ENCODE results near the gene ATP7B.

Gene ATP7B

GRCh38 chr13:51999921-52000320 lies 11.3 kb downstream of the ATP7B start:
- no peak for DNase-seq (ENCODE audit: low read depth)
- no peak for TF ChIP-seq POLR2A (IDR thresholded peaks at IDR 0.05; ENCODE audit: extremely low read depth, insufficient read length)
- TF ChIP-seq MYC (IDR thresholded peaks at IDR 0.05; ENCODE audit: low read depth, low read length), result no peak
- TF ChIP-seq MAX (IDR thresholded peaks at IDR 0.05; ENCODE audit: low read depth, low read length), result no peak
- TF ChIP-seq CTCF (IDR thresholded peaks at IDR 0.05; ENCODE audit: low read depth, low read length), result no peak
- no peak overlapping the region for H3K4me3 ChIP-seq (ENCODE audit: low read depth, low read length)

GRCh38 chr13:51999510-51999911 lies 11.7 kb downstream of the ATP7B start:
- no peak for DNase-seq (ENCODE audit: low read depth)
- H3K4me3 ChIP-seq (ENCODE audit: low read depth, low read length), result no peak overlapping the region
- no peak for TF ChIP-seq MYC (IDR thresholded peaks at IDR 0.05; ENCODE audit: low read depth, low read length)
- TF ChIP-seq POLR2A (IDR thresholded peaks at IDR 0.05; ENCODE audit: extremely low read depth, insufficient read length), result no peak
- no peak for TF ChIP-seq CTCF (IDR thresholded peaks at IDR 0.05; ENCODE audit: low read depth, low read length)
- TF ChIP-seq MAX (IDR thresholded peaks at IDR 0.05; ENCODE audit: low read depth, low read length), result no peak

GRCh38 chr13:51998723-51999509 lies 12.3 kb downstream of the ATP7B start:
- no peak overlapping the region for H3K4me3 ChIP-seq (ENCODE audit: low read depth, low read length)
- DNase-seq (ENCODE audit: low read depth), result no peak
- TF ChIP-seq CTCF (IDR thresholded peaks at IDR 0.05; ENCODE audit: low read depth, low read length) (no peak), MAX (IDR thresholded peaks at IDR 0.05; ENCODE audit: low read depth, low read length) (no peak), MYC (IDR thresholded peaks at IDR 0.05; ENCODE audit: low read depth, low read length) (no peak), POLR2A (IDR thresholded peaks at IDR 0.05; ENCODE audit: extremely low read depth, insufficient read length) (no peak)

GRCh38 chr13:51997641-51998330 lies 13.5 kb downstream of the ATP7B start:
- no peak for TF ChIP-seq CTCF (IDR thresholded peaks at IDR 0.05; ENCODE audit: low read depth, low read length)
- no peak for TF ChIP-seq MAX (IDR thresholded peaks at IDR 0.05; ENCODE audit: low read depth, low read length)
- TF ChIP-seq POLR2A (IDR thresholded peaks at IDR 0.05; ENCODE audit: extremely low read depth, insufficient read length), result no peak
- no peak for TF ChIP-seq MYC (IDR thresholded peaks at IDR 0.05; ENCODE audit: low read depth, low read length)
- no peak for DNase-seq (ENCODE audit: low read depth)
- H3K4me3 ChIP-seq (ENCODE audit: low read depth, low read length), result no peak overlapping the region

- DNase-seq (ENCODE audit: low read depth), result no peak
- TF ChIP-seq CTCF (IDR thresholded peaks at IDR 0.05; ENCODE audit: low read depth, low read length) (no peak), MAX (IDR thresholded peaks at IDR 0.05; ENCODE audit: low read depth, low read length) (no peak), MYC (IDR thresholded peaks at IDR 0.05; ENCODE audit: low read depth, low read length) (no peak), POLR2A (IDR thresholded peaks at IDR 0.05; ENCODE audit: extremely low read depth, insufficient read length) (no peak)
These were observed 14.1 kb downstream of the ATP7B start for GRCh38 chr13:51997186-51997585.

More at GRCh38 chr13:51997186-51997585, 14.1 kb downstream of the ATP7B start:
- H3K4me3 ChIP-seq (ENCODE audit: low read depth, low read length), result no peak overlapping the region
